ENCODE results near the gene CD14.
A peak's percentile ranks its signal among the peaks of the same experiment; 100 is the strongest.
"Not testable (repeated sequence)": the region's sequence is repeated elsewhere in the genome, so short reads cannot be mapped to it uniquely, and the experiment has no call there.

Gene CD14

DNA sequence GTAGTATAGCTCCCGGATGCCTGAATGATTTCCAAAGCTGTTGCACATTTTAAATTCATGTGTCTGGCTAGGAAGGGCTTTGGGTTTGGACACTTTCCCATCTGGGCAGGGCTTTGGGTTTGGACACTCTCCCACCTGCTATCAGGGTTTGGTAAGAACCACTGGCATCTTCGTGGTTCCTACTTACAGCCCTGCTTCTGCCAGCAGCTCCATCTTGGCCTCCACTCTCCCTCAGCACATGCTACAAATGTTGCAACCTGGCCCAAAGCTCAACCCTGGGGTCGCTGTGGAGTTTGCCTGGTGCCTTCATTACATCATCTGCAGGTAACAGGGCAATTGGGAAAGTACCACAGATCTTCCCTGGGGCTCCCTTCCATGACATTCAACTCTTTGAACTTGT is 9.7 kb upstream of the CD14 start:
- peaks cover 22% of the 10 kb centered on the region for H3K4me1 ChIP-seq (ENCODE audit: low read depth, poor library complexity, severe bottlenecking)
- H3K27me3 ChIP-seq (ENCODE audit: insufficient read depth, low read depth): no peaks in the 10 kb centered on the region
- no peak overlapping the region for H3K4me3 ChIP-seq (IDR thresholded peaks at IDR 0.05; ENCODE audit: insufficient read depth, low read depth, low read length)
- H2AFZ ChIP-seq (ENCODE audit: low read depth): no peak overlapping the region
- no peaks in the 10 kb centered on the region for H4K20me1 ChIP-seq (ENCODE audit: insufficient read depth)
- no peak overlapping the region for H3K27ac ChIP-seq
- H3K4me2 ChIP-seq: no peak overlapping the region
- H3K9ac ChIP-seq: no peak overlapping the region
- H3K79me2 ChIP-seq (ENCODE audit: insufficient read depth, low read depth): no peaks in the 10 kb centered on the region; the same call in 1 of the 2 replicates
- TF ChIP-seq, protein P1, sequence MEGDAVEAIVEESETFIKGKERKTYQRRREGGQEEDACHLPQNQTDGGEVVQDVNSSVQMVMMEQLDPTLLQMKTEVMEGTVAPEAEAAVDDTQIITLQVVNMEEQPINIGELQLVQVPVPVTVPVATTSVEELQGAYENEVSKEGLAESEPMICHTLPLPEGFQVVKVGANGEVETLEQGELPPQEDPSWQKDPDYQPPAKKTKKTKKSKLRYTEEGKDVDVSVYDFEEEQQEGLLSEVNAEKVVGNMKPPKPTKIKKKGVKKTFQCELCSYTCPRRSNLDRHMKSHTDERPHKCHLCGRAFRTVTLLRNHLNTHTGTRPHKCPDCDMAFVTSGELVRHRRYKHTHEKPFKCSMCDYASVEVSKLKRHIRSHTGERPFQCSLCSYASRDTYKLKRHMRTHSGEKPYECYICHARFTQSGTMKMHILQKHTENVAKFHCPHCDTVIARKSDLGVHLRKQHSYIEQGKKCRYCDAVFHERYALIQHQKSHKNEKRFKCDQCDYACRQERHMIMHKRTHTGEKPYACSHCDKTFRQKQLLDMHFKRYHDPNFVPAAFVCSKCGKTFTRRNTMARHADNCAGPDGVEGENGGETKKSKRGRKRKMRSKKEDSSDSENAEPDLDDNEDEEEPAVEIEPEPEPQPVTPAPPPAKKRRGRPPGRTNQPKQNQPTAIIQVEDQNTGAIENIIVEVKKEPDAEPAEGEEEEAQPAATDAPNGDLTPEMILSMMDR (conservative IDR thresholded peaks at IDR 0.05; ENCODE audit: low read depth, low read length): no peak
- H3K36me3 ChIP-seq (ENCODE audit: insufficient read depth): no peaks in the 10 kb centered on the region

DNA sequence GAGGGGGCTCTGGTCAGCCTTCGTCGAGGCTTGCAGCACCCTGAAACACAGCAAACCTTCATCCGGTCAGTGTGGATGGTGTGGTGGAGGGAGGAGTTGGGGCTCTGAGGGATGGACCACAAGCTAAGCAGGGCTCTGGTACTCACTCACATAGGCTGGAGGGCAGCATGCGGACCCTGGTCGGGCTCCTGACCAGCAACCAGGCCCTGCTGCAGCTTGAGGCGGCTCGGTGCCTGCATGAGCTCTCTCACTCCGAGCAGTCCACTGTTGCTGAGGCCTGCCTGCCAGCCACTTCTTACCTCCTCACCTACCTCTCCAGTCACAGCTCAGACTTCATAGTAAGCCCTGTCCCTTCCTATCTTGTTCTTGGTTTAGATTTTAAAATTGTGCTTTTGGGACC is 8.7 kb upstream of the CD14 start:
- Histone ChIP-seq H3K36me3 (ENCODE audit: insufficient read depth) (no peaks in the 10 kb centered on the region), H3K4me2 (no peak overlapping the region), H3K9ac (no peak overlapping the region), H3K27ac (no peak overlapping the region), H3K79me2 (ENCODE audit: insufficient read depth, low read depth) (no peaks in the 10 kb centered on the region; the same call in 1 of the 2 replicates), H3K27me3 (ENCODE audit: insufficient read depth, low read depth) (no peaks in the 10 kb centered on the region), H2AFZ (ENCODE audit: low read depth) (no peak overlapping the region), H3K4me1 (ENCODE audit: low read depth, poor library complexity, severe bottlenecking) (peaks cover 22% of the 10 kb centered on the region), H4K20me1 (ENCODE audit: insufficient read depth) (no peaks in the 10 kb centered on the region), H3K4me3 (IDR thresholded peaks at IDR 0.05; ENCODE audit: insufficient read depth, low read depth, low read length) (no peak overlapping the region)
- TF ChIP-seq, protein P1 (conservative IDR thresholded peaks at IDR 0.05; ENCODE audit: low read depth, low read length): no peak

DNA sequence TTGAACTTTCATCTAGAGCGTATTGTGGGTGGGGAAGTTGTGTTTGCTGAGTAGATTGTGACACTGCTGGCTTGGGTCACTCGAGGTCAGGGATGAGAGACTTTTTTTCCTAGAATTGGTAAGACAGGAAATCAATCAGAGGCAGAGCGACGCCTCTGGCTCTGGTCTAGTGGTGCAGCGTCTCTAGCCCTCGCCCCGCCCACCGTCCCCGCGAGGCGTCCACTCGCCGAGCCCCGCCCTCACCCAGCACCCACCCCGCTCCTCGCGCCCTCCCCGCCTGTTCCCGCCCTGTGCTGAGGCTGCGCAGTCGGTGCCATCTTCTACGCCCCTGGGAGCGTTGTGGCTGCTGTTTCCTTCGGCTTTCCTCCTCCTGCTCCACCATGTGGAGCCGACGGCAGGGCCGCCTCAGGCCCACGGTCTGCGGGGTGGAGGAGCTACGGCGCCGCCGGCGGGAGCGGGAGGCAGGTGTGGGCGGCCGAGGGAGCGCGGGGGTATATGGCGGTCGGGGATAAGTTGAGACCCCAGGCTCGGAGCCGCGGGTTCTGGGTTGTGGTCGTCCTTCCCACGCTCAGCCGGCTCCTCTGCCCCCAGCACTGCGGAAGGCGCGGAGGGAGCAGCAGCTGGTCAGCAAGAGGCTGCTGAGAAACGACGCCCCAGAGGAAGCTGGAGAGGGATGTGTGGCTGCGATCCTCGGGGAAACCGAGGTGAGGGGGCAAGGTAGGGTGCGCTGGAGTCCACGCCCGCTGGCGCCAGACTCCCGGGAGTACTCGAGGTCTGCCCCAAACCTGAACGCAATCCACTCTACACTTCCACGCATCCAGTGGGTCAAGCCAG is 6.4 kb upstream of the CD14 start, which contains the start of gene TMCO6:
TSS of gene TMCO6 (plus strand) at position 304 of the 834 bp plus-strand sequence. CDS start at position 381, 77 bp downstream.
- Histone ChIP-seq H3K27ac (peak within 1 kb of the TSS; percentile 36; the same call in 1 of the 2 replicates), H2AFZ (ENCODE audit: low read depth) (peak within 1 kb of the TSS; percentile 98)
- TF ChIP-seq, protein P1 (conservative IDR thresholded peaks at IDR 0.05; ENCODE audit: low read depth, low read length): peak; percentile 56

DNA sequence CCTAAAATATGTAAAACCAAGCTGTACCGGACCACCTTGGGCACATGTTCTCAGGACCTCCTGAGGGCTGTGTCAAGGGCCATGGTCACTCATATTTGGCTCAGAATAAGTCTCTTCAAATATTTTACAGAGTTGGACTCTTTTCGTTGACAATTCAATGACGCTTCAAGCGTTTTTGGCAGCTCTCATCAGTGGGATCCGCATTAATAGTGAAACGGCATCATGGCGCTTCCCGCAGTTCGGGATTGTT is 5.8 kb upstream of the CD14 start:
- not testable (repeated sequence) for H3K27me3 ChIP-seq (ENCODE audit: insufficient read depth, low read depth); H3K79me2 ChIP-seq (ENCODE audit: insufficient read depth, low read depth); H3K36me3 ChIP-seq (ENCODE audit: insufficient read depth); H4K20me1 ChIP-seq (ENCODE audit: insufficient read depth); H3K4me3 ChIP-seq (IDR thresholded peaks at IDR 0.05; ENCODE audit: insufficient read depth, low read depth, low read length); H3K9ac ChIP-seq; H3K27ac ChIP-seq
- Histone ChIP-seq H3K4me2 (peak overlapping the region; percentile 87), H3K4me1 (ENCODE audit: low read depth, poor library complexity, severe bottlenecking) (peaks cover 15% of the 10 kb centered on the region), H2AFZ (ENCODE audit: low read depth) (peak overlapping the region; percentile 98)

More for the DNA sequence above, 6.4 kb upstream of the CD14 start, which contains the start of gene TMCO6:
- Histone ChIP-seq H3K9ac (peak within 1 kb of the TSS; percentile 75; the same call in 1 of the 2 replicates), H3K4me1 (ENCODE audit: low read depth, poor library complexity, severe bottlenecking) (peaks cover 15% of the 10 kb centered on the region), H3K4me2 (peak within 1 kb of the TSS; percentile 87), H3K4me3 (IDR thresholded peaks at IDR 0.05; ENCODE audit: insufficient read depth, low read depth, low read length) (no peak within 1 kb of the TSS), H4K20me1 (ENCODE audit: insufficient read depth) (no peaks in the 10 kb centered on the region), H3K27me3 (ENCODE audit: insufficient read depth, low read depth) (no peaks in the 10 kb centered on the region), H3K79me2 (ENCODE audit: insufficient read depth, low read depth) (no peaks in the 10 kb centered on the region), H3K36me3 (ENCODE audit: insufficient read depth) (no peaks in the 10 kb centered on the region)
